ENCODE measurements around the gene IRAK1BP1. TPM values are rescaled to one million over a fixed set of nuclear protein-coding genes. Genes with fewer than 3 reads are reported as not detected.
"Not testable (repeated sequence)": the region's sequence is repeated elsewhere in the genome, so short reads cannot be mapped to it uniquely, and the experiment has no call there.

IRAK1BP1 gene, protein sequence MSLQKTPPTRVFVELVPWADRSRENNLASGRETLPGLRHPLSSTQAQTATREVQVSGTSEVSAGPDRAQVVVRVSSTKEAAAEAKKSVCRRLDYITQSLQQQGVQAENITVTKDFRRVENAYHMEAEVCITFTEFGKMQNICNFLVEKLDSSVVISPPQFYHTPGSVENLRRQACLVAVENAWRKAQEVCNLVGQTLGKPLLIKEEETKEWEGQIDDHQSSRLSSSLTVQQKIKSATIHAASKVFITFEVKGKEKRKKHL
- 1.7 and 2.8 TPM in 2 replicates for total RNA-seq (2014; rRNA removed; shearing (Covaris generic))
- polyA plus RNA-seq (2015; cell fraction: cytosol; rRNA removed), result 2.0 and 2.6 TPM in 2 replicates
- polyA plus RNA-seq (2015; cell fraction: nucleus; rRNA removed), result 3.2 and 4.2 TPM in 2 replicates

DNA sequence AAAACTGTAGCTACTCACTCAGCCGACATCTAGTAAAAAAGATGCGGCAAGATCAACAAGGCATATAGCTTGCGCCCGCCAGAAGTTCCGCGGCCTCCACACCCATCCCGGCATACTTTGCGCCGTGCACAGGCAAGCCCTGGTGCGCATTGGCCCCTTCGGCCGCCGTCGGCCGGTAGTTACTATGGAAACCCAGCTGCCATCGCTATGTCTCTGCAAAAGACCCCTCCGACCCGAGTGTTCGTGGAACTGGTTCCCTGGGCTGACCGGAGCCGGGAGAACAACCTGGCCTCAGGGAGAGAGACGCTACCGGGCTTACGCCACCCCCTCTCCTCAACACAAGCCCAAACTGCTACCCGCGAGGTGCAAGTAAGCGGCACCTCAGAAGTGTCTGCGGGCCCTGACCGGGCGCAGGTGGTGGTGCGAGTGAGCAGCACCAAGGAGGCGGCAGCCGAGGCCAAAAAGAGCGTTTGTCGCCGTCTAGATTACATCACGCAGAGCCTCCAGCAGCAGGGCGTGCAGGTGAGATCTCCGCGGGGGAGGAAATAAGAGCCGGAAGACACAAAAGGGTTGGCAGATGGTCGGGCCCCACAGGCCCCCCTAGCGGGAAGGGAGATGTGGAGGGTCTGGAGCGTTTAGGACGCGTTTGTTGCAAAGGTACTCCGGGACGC is at the start of gene IRAK1BP1:
TSS of gene IRAK1BP1 (plus strand) at position 182 of the 671 bp plus-strand sequence. CDS start at position 208, 26 bp downstream.
- DNase-seq (ENCODE audit: low read depth), result peak; percentile 85

DNA sequence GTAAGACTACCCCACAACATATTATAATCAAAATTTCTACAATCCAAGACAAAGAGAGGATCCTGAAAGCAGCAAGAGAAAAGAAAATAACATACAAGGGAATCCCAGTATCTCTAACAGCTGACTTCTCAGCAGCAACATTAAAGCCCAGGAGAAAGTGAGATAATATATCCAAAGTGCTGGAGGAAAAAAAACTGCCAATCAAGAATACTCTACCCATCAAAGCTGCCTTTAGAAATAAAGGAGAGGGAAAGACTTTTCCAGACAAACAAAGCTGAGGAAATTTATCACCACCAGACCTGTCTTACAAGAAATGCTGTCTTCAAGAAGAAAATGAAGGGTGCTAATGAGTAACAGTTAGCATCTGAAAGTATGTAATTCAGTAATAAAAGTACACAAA is 43.3 kb upstream of the IRAK1BP1 start:
- no peak for DNase-seq (ENCODE audit: low read depth)

DNA sequence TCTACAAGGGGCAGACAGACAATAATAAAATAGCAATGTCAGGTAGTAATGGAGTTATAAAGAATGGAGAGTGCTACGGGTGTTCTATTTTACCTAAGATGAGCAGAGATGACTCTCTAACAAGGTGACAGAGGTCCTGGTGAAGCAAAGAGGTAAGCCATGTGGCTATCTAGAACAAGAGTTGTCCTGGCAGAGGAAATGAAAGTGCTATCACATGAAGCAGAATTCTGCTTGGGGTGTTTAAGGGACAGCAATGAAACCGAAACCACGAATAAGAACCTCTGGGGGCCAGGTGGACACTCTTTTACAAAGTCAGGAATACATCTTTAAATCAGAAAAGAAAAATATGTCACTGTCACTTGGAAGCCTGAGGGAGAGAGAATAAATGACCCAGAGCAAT is 37.9 kb upstream of the IRAK1BP1 start:
- DNase-seq (ENCODE audit: low read depth), result no peak

DNA sequence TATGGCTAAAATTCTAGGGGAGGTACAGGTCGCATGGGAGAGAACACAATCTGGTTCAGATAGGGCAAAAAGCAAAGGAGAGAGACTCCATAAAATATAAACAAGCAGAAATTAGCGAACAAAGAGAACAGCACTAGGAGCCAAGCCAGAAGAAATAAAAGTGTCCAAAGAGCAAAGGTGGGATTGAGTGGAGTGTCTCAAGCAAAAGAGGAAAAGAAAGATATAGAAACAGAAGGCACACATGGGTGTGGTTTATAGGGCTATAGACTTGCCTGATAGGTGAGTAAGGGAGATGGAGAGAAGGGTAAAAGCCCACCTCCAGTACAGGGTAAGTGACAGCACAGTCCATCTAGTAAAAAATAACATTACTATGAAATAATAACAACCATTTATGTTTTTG is 36.5 kb upstream of the IRAK1BP1 start:
- DNase-seq (ENCODE audit: low read depth), result no peak

DNA sequence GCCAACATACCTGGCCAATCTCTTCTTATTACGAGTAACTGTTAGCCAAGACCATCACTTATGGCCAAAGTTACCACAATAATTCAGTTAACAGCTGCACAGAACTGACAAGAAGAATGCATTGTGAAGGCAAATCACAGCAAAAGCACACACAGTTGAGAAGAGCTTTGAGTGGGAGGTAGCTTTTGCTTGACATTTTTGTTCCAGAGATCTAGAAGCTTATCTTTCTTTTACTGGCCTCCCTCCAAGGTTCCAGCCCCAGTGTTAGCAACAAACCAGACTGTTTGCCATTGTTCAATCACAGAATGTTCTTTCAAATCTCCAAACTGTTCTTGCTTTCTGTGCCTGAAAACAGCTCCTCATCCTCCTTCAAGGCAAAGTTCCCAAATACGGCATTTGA is 35.9 kb upstream of the IRAK1BP1 start:
- DNase-seq (ENCODE audit: low read depth), result no peak

DNA sequence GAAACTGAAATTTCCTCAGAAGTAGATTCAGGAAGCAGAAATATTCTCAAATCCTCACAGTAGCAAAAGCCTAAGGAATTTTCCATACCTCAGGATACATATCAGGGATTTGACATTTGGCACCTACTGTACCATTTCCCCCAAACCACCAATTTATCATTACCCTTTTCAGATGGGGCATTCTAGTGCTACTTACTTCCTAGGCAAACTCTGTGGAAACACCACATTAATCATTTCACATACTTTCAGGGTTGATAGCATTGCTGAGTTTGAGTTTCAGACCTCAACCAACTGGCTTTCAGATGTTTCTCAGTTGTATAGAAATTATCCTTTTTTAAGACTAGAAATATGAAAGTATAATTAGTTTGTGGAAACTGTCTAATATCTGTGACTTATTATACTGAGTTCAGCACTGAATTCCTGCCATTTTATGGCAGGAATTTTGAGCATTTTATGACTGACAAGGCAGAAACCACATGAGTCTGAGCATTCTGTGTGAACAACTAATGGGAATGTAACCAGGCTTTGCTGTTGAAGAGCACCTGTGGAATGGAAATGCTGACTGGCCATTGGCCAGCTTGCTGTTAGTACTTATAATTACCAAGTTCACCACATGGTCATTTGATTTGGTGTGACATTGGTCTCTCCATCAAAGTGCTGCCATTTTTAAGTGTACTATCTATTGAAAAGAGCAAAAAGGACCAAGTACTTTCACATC is 35.1 kb upstream of the IRAK1BP1 start:
- no peak for DNase-seq (ENCODE audit: low read depth)

DNA sequence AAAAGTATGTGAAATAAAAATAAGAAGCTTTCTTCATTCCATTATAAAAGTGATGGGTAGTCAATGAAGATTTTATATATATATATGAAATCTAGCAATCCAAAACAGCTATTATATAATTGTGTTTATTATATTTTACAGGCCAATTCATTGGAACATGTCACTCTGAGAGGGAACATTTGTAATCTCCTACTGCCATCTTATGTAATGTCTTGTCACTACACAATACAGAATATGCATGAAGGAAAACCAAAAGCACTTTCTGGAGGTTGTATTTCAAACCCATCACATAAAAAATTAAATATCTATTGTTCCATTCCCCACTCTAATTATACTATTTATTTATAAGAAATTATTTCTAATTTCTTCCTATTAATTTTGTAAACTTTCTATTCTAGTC is 31.5 kb upstream of the IRAK1BP1 start:
- DNase-seq (ENCODE audit: low read depth), result no peak

DNA sequence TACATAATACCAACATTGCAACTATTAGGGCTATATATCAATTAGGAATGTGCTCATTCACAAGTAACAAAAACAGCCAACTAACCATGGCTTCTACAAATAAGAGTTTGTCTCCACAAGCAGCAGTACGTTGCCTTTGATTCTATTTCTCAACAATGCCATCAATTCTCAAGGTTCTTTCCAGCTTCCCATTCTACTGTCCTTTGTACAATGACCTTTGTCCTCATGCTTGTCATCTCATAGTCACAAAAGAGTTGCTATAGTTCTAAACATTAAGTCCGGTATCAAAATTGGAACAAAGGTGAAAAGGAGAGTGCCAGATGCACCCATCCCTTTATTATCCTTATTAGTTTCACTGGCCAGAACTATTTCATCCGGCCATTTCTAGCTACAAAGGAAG is 30.8 kb upstream of the IRAK1BP1 start:
- DNase-seq (ENCODE audit: low read depth), result no peak

DNA sequence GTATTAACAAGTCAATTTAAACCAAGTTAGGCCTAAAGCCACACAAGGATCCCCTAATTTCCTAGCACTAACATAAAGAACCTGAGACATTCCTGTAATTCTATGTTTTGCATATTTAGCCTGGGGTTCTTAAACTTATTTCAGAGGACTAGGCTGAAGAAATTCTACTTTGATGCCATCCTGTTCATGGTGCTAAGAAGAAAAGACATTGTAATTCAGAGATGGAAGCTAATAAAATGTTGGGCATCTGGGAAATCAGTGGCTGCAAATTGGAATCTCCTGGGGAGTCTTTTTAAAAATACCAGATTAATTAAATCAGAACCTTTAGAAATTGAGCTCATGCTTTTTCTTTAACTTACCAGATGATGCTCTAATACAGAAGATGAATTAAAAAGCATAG is 26.2 kb upstream of the IRAK1BP1 start:
- no peak for DNase-seq (ENCODE audit: low read depth)

DNA sequence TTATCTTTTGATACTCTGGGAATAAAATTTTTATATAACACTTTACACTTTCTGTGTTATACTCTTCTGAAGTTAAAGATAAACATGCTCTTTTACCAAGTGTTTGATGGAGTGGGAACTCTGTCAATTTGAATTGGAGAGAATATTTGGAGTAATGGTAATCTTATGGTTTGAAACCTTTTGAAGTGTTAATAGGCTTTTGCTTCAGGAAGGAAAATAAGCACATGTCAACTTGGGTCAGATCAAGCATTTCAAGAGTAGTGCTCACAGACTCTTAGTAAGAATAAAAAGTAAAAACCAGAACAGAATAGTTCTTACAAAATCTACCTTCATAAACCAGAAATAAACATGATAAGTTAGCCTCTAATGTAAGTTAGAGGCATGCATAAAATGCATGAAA is 24.4 kb upstream of the IRAK1BP1 start:
- no peak for DNase-seq (ENCODE audit: low read depth)

DNA sequence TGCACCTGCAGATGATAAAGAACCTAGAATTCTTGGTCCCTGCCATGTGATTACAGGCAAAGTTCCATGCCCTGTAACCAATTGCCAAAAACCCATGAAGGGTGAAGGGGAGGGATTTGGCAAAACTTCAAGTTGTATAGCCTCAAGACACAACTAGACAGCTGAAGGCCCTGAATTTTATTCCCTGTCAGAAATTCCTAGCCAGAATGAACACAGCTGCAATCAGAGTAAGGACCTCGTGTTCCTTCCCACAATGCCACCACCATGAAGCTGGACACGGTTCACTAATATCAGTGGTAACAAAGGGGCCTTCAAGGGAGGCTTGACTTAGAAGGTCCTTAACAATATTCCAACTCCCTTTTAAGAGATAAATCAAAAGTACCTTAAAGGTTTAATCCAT is 22.5 kb upstream of the IRAK1BP1 start:
- DNase-seq (ENCODE audit: low read depth), result no peak

DNA sequence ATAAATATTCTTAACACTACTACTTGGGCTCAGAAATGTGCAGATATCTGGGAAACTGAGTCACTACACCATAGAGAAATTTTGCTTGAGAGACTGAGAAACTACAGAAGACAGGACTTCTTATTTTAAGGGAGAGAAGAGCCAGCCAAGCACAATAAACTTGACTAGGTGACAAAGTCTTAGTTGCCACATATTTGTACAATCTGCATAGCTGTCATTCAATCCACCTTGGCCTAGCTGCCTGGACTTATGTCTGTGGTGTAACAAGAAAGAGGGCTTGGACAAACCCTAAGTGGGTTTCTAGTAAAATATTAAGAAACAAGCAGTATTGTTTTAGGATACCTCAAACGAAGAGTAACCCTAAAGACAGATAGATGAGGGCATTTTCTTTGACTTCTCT is 21.8 kb upstream of the IRAK1BP1 start:
- no peak for DNase-seq (ENCODE audit: low read depth)

DNA sequence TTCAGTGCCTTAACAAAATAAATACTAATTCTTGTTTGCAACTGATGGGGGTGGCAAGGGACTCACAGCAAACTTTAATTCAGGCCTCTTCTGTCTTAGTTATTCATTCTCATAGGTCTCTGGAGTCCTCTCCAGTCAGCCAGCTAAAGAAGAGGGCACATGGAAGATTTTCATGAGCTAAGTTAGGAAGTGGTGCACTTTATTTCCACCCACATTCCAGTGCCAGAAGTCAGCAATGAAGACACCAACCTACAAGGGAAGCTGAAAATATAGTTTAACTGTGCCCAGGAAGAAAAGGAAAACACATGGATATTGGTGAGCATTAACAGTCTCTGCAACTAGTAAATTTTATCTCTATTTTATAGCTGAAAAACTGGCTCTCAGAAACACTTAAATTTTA is 16.7 kb upstream of the IRAK1BP1 start:
- DNase-seq (ENCODE audit: low read depth), result peak; percentile 33

DNA sequence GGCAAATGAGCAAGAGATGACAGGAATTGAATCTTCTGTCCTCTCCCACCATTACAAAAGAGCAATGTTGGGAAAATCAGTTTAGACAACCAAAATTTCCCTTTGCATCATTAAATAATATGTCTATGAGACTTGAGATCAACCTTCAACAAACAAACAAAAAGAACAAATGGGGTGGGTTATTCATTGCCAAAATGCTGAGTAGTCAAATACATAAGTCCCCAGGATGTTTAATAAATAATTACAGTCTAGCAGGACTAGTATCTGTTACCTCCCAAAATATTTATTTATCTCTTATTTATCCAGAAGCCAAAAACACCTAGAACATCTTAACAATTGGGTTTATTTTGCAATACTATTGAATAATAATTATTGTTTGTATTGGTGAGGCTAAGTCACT is 16.2 kb upstream of the IRAK1BP1 start:
- no peak for DNase-seq (ENCODE audit: low read depth)

DNA sequence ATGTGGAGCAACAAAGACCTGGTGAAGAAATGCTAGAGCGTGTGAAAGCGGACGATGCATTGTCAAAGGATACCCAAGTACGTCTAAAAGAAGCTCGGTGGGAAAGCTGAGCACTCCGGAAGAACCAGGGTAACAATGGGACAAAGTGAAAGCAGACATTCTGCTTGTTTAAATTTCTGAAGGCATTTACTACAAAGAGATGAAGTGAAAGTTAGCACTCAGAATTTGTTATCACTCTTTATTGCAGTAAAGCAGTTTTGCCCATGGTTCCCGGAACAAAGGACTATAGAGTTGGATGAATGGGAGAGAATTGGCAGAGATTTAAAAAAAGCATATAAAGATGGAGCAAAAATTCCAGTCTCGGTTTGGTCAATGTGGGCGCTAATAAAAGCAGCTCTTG is 12.8 kb upstream of the IRAK1BP1 start:
- DNase-seq (ENCODE audit: low read depth), result no peak

DNA sequence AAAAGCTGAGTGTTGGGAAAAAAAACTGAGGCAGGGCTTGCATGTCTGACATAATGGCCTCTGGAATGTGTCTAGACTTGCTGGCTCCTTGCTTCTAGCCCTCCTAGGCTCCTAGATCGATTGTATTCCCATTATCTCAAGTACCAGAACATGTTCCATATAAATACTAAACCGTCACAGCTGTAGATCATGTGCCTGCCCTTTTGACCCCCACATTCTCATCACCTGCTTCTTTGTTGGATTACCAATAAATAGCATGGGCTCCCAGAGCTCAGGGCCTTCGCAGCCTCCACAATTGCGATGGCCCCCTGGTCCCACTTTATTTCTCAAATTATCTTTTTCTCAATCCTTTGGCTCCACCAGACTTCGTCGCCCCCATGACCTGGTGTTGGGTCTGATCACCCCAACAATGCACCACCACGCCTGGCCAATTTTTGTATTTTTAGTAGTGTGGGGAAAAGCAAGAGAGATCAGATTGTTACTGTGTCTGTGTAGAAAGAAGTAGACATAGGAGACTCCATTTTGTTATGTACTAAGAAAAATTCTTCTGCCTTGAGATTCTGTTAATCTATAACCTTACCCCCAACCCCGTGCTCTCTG is 8.9 kb upstream of the IRAK1BP1 start:
- DNase-seq (ENCODE audit: low read depth), result not testable (repeated sequence)

DNA sequence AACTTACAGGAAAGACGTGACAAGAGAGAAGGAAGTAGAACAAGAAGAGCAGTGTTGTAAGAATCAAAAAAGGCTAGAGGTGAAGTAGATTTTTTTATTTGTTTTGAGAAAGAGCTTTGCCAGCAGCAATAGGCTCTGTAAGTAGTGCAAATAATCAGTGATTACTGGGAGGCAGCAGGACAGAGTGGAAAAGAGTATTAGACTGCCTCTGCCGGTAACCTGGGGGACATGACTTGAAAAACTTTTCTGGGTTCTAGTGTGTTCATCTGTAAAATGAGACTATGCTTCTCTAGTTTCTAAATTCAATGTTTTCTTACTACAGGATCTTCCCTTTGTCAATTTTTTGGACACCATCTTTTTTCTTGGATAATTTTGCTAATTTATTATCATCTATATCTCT is 5.8 kb upstream of the IRAK1BP1 start:
- DNase-seq (ENCODE audit: low read depth), result no peak

DNA sequence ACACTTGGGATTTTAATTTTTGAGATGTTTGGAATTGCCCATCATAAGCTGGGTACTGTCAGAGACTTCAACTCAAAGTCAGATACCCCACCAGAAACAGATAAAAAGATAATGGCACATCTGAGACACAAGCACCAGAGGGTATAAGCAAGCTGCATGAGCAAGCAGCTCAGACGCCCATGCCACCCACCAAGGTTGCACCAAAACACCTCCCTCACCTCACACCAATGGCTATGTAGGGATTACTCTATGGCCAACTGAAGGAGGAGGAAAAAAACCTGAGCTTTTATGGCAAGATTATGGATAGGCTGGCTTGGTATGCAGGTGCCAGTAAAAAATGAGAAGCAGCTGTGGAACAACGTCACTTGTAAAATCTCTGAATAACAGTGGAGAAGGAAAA is 3.8 kb upstream of the IRAK1BP1 start:
- DNase-seq (ENCODE audit: low read depth), result no peak

DNA sequence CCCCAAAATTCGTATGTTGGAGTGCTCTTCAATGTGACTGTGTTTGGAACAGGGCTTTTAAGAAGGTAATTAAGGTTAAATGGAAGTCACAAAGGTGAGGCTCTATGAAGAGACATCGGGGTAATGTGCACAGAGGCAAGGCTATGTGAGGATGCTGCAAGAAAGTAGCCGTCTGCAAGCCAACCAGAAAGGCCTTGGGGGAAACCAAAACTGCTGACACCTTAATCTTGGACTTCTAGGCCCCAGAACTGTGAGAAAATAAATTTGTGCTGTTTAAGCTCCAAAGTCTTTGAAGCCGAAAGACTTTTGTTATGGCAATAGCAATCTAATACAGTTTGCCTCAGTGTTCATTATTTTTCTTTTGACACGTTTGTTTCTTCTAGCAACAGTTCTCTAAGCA is 2.4 kb upstream of the IRAK1BP1 start:
- no peak for DNase-seq (ENCODE audit: low read depth)

DNA sequence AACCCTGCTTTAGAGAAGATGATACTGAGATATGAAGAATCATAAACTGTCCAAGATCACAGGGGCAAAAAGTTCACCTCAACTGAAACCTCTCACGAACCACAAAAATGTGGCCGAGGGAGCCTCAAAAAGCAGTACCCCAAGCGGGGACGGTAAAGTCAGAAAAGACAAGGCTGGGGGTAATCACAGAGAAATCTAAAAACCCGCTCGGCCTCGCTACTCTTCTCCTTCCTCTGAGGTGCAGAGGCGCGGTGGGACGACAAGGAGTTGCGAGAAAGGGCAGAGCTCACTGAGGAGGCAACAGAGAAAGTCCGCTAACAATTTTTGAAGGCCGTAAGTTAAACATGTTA is 356 bp upstream of the IRAK1BP1 start:
- DNase-seq (ENCODE audit: low read depth), result no peak

DNA sequence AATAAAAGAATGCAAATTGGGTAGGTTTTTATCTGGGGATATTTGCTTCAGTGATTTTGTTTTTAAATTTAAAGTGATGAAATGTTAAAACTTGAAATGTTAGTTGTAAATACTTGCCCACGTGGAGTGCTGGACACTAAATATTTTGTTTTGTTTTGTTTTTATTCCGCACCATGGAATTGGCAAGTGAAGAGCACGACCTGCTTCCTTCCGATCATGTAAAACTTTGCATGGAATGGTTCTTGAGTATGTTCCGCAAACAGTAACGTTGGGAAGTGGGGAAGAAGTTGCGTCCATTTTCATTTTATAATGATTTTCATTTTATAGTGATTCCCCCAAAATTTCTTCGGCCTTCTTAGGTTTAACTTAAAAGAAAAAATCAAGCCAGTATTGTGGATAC is 765 bp downstream of the IRAK1BP1 start:
- DNase-seq (ENCODE audit: low read depth), result no peak

DNA sequence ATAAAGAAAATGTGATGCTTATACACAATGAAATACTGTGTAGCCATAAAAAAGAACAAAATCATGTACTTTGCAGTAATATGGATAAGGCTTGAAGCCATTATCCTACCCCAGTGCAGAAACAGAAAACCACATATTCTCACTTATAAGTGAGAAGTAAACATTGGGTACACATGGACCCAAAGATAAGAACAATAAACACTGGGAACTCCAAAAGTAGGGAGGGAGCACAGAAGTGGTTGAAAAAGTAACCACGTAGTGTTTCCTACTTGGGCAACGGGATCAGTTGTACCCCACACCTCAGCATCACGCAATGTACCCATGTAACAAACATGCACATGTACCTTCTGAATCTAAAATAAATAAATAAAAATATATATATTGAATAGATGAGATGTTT is 8.2 kb downstream of the IRAK1BP1 start:
- no peak for DNase-seq (ENCODE audit: low read depth)
